Smooth muscle cell (in vitro differentiated cells): Measurements from ENCODE around the gene CRADD. TPM values are rescaled to one million over a fixed set of nuclear protein-coding genes. Genes with fewer than 3 reads are reported as not detected.

ENCODE experiments used
- DNase-seq: peaks from one replicate; lab custom pipeline; 2025; ENCODE audit not compliant: unreplicated experiment; lab: John Stamatoyannopoulos, UW
- H2AFZ ChIP-seq: fragments of 200-600 bp; sonication (generic); 2 replicates; pipeline ENCODE4 v1.6.0; 2016; ENCODE audit warnings: antibody characterized with exemption, low read depth, mild to moderate bottlenecking
- H3F3A ChIP-seq: fragments of 200-600 bp; sonication (generic); 2 replicates; pipeline ENCODE4 v1.6.0; 2017; ENCODE audit warnings: antibody characterized with exemption, low read depth
- H3K27ac ChIP-seq: fragments of 200-600 bp; sonication (generic); 2 replicates; pipeline ENCODE4 v1.5.1; 2016; ENCODE audit warnings: low read depth, mild to moderate bottlenecking
- H3K27me3 ChIP-seq: fragments of 200-600 bp; sonication (generic); 2 replicates; pipeline ENCODE4 v1.6.1; 2016; ENCODE audit warnings: low read depth, mild to moderate bottlenecking
- H3K36me3 ChIP-seq: fragments of 200-600 bp; sonication (generic); 2 replicates; pipeline ENCODE4 v1.5.1; 2016; ENCODE audit warnings: low read depth
- H3K4me1 ChIP-seq: fragments of 200-600 bp; sonication (generic); 2 replicates; pipeline ENCODE4 v1.5.1; 2016; ENCODE audit warnings: low read depth
- H3K4me2 ChIP-seq: fragments of 200-600 bp; sonication (generic); 2 replicates; pipeline ENCODE4 v1.6.0; 2016; ENCODE audit warnings: mild to moderate bottlenecking
- H3K4me3 ChIP-seq: fragments of 200-600 bp; sonication (generic); 2 replicates; pipeline ENCODE4 v1.5.1; 2016; ENCODE audit warnings: mild to moderate bottlenecking
- H3K79me2 ChIP-seq: fragments of 200-600 bp; sonication (generic); 2 replicates; pipeline ENCODE4 v1.6.0; 2016; ENCODE audit warnings: low read depth, mild to moderate bottlenecking
- H3K9ac ChIP-seq: fragments of 200-600 bp; sonication (generic); 2 replicates; pipeline ENCODE4 v1.6.0; 2016; ENCODE audit warnings: low read depth
- H3K9me3 ChIP-seq: fragments of 200-600 bp; sonication (generic); replicated peaks from 2 replicates; pipeline ENCODE4 v1.5.1; 2016; ENCODE audit warnings: low read depth
- H4K20me1 ChIP-seq: fragments of 200-600 bp; sonication (generic); 2 replicates; pipeline ENCODE4 v1.6.0; 2016; ENCODE audit warnings: low read depth
- WGBS: methylation state at CpG from one replicate; pipeline ENCODE4 v1.1.7; 2016; ENCODE audit warnings: low lambda C conversion rate; 5-methylcytosine and 5-hydroxymethylcytosine counted together
- polyA plus RNA-seq: library from polyadenylated mRNA; unstranded; fragments of >200 nt; fragmentation: Nextera tagmentation; extraction: Ambion mirVana; gene quantifications from 2 replicates; pipeline ENCODE4 v1.2.1, GENCODE V29; 2016
- total RNA-seq: library from RNA; depleted of rRNA; stranded (reverse); fragments of >200 nt; gene quantifications from 2 replicates; pipeline ENCODE4 v1.2.3, GENCODE V29; 2014
- TF ChIP-seq, protein P1 (sequence below): fragments of 200-600 bp; sonication (generic); IDR thresholded peaks from 2 replicates; pipeline ENCODE4 v1.5.1; 2017; ENCODE audit warnings: borderline replicate concordance, mild to moderate bottlenecking, antibody characterized with exemption; ENCODE audit not compliant: insufficient read depth, poor library complexity, severe bottlenecking

Gene CRADD
- total and polyA plus RNA-seq, 2 experiments from 2014 or later, result 10.7 to 28.6 TPM

DNA sequence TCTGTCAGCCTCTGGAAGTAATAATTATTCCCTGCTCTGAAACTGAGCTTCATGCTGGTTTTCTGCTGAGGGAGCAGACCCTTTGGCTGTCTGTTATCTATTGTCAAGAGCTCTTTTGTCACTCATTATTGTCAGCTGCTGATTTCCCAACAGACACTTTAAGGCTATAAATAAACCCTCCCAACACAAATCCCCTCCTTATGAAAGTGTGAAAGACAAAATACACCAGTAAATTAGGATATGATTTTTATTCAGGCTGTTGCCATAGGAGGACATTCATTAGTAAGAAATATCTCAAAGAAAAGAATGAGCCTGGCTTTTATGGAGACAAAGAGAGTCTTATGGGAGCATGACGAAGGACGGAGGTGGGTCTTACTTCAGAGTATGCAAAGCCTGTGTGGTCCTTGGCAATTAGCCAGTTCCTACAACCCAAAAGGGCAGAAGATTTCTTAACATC, 180.8 kb downstream of the CRADD start:
- Histone ChIP-seq H3K79me2 (no peaks in the 10 kb centered on the region), H3K27ac (no peak overlapping the region), H4K20me1 (no peaks in the 10 kb centered on the region), H3K36me3 (no peaks in the 10 kb centered on the region), H3K9ac (no peak overlapping the region), H3K4me1 (no peaks in the 10 kb centered on the region), H3K27me3 (no peaks in the 10 kb centered on the region), H3K4me3 (no peak overlapping the region), H2AFZ (no peak overlapping the region), H3K4me2 (no peak overlapping the region), H3K9me3 (no peaks in the 10 kb centered on the region), H3F3A (no peaks in the 10 kb centered on the region)
- 83% methylated on average over 2 of the region's 2 CpGs for WGBS
- TF ChIP-seq, protein P1, sequence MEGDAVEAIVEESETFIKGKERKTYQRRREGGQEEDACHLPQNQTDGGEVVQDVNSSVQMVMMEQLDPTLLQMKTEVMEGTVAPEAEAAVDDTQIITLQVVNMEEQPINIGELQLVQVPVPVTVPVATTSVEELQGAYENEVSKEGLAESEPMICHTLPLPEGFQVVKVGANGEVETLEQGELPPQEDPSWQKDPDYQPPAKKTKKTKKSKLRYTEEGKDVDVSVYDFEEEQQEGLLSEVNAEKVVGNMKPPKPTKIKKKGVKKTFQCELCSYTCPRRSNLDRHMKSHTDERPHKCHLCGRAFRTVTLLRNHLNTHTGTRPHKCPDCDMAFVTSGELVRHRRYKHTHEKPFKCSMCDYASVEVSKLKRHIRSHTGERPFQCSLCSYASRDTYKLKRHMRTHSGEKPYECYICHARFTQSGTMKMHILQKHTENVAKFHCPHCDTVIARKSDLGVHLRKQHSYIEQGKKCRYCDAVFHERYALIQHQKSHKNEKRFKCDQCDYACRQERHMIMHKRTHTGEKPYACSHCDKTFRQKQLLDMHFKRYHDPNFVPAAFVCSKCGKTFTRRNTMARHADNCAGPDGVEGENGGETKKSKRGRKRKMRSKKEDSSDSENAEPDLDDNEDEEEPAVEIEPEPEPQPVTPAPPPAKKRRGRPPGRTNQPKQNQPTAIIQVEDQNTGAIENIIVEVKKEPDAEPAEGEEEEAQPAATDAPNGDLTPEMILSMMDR, result no peak
- DNase-seq, result no peak

DNA sequence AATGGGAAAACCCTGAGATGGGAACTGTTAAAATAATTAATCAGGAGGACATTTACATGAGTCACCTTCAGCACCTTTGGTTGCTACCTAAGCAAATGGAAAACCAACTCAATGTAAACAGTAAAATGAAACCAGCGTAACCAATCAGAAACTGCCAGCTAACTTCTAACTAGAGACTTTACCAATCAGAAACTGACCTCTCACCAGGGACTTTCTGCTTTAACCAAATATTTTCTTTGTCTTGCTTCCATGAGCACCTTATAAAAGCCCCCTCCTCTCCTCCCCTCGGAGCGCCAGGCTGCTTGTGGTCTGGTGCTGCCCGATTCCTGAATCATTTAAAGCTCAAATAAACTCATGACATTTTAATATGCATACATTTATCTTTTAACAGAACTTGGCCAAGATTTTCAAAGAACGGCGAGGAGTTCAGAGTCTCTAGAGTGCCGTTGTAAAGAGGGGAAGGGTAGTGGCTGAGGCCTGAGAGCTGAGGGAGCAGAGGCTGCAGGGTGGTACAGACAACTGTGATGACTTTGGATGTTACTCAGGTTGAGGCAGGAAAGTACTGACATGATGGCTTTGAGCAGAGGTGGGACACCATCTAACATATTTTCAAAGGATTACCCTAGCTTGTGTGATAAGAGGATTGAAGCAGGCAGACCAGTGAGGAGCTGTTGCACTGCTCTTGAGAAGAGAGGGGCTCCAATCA, 183.6 kb downstream of the CRADD start:
- WGBS, result 88% methylated on average over 7 of the region's 7 CpGs

DNA sequence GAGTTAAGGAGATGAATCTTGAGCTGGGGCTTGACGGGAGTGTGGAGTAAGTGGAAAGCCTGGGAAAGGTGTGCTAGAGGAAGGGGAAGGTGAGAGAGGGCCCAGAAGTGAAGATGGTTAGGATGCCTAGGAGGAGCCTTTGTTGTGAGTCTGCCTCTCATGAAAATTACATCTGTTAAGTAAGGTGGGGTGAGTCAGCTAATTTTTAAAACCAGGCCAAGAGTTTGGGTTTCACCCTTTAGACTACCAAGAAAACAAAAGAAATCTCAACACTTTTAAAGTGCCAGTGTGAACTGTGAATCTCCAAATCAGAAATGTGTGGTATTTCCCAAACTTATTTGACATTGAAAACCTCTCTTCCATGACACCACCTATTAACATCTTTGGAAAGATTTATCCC, 185.2 kb downstream of the CRADD start:
- peaks cover 7% of the 10 kb centered on the region for H3K9me3 ChIP-seq
- H3K36me3 ChIP-seq, result no peaks in the 10 kb centered on the region
- H3F3A ChIP-seq, result no peaks in the 10 kb centered on the region
- H3K4me1 ChIP-seq, result no peaks in the 10 kb centered on the region
- no peaks in the 10 kb centered on the region for H4K20me1 ChIP-seq
- no peak overlapping the region for H3K27ac ChIP-seq
- no peaks in the 10 kb centered on the region for H3K79me2 ChIP-seq
- TF ChIP-seq, protein P1, result no peak
- no peak overlapping the region for H3K4me3 ChIP-seq
- DNase-seq, result no peak
- no peak overlapping the region for H3K9ac ChIP-seq
- no peak overlapping the region for H2AFZ ChIP-seq
- H3K27me3 ChIP-seq, result no peaks in the 10 kb centered on the region
- no peak overlapping the region for H3K4me2 ChIP-seq
- 94% methylated on average over 1 of the region's 1 CpG for WGBS

More for the DNA sequence above, 183.6 kb downstream of the CRADD start:
- TF ChIP-seq, protein P1, result no peak
- H3K4me2 ChIP-seq, result no peak overlapping the region
- H4K20me1 ChIP-seq, result no peaks in the 10 kb centered on the region
- H3K9me3 ChIP-seq, result peaks cover 7% of the 10 kb centered on the region
- H3K79me2 ChIP-seq, result no peaks in the 10 kb centered on the region
- H3K4me1 ChIP-seq, result no peaks in the 10 kb centered on the region
- no peak overlapping the region for H3K4me3 ChIP-seq
- no peaks in the 10 kb centered on the region for H3K36me3 ChIP-seq
- no peaks in the 10 kb centered on the region for H3F3A ChIP-seq
- H3K27me3 ChIP-seq, result no peaks in the 10 kb centered on the region
- no peak for DNase-seq
- no peak overlapping the region for H3K9ac ChIP-seq
- H3K27ac ChIP-seq, result no peak overlapping the region
- H2AFZ ChIP-seq, result no peak overlapping the region

DNA sequence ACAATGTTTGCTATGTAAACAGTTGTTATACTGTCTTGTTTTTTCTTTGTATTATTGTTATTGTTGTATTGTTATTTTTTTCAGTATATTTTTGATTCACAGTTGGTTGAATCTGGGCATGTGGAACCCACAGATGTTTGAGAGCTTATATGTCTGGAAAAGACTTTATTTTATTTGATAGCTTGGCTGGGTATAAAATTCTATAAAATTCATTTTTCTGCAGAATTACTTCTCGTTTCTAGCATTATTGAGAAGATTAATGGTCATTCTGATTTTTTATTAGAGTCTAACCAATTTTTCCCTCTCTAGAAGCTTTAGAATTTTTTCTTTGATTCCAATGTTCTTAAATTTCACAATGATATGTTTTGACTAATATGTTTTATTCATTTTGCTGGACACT, 188.6 kb downstream of the CRADD start:
- no peaks in the 10 kb centered on the region for H3K27me3 ChIP-seq
- H3K36me3 ChIP-seq, result no peaks in the 10 kb centered on the region
- H3K4me1 ChIP-seq, result no peaks in the 10 kb centered on the region
- H3K79me2 ChIP-seq, result no peaks in the 10 kb centered on the region
- no peak overlapping the region for H3K9ac ChIP-seq
- TF ChIP-seq, protein P1, result no peak
- no peak overlapping the region for H2AFZ ChIP-seq
- H3K4me3 ChIP-seq, result no peak overlapping the region
- H3K9me3 ChIP-seq, result peaks cover 11% of the 10 kb centered on the region
- 100% methylated on average over 1 of the region's 1 CpG for WGBS
- H4K20me1 ChIP-seq, result no peaks in the 10 kb centered on the region
- no peak for DNase-seq
- H3F3A ChIP-seq, result no peaks in the 10 kb centered on the region
- H3K27ac ChIP-seq, result no peak overlapping the region
- H3K4me2 ChIP-seq, result no peak overlapping the region
